BLaER1 (cell line): ENCODE results near the gene ST8SIA6.
"Not testable (repeated sequence)": the region's sequence is repeated elsewhere in the genome, so short reads cannot be mapped to it uniquely, and the experiment has no call there.

Experiments used
- H3K27ac ChIP-seq: shearing (Covaris generic); formaldehyde crosslinking; 2 replicates; pipeline ENCODE4 v1.8.1; 2022
- H3K27me3 ChIP-seq: shearing (Covaris generic); formaldehyde crosslinking; 2 replicates; pipeline ENCODE4 v1.8.1; 2022
- H3K36me3 ChIP-seq: shearing (Covaris generic); formaldehyde crosslinking; 2 replicates; pipeline ENCODE4 v1.8.1; 2022
- H3K4me1 ChIP-seq: shearing (Covaris generic); formaldehyde crosslinking; 2 replicates; pipeline ENCODE4 v1.8.1; 2022
- H3K4me2 ChIP-seq: shearing (Covaris generic); formaldehyde crosslinking; 2 replicates; pipeline ENCODE4 v1.8.1; 2022
- H3K4me3 ChIP-seq: shearing (Covaris generic); formaldehyde crosslinking; 2 replicates; pipeline ENCODE4 v1.8.1; 2022
- H3K9ac ChIP-seq: shearing (Covaris generic); formaldehyde crosslinking; 2 replicates; pipeline ENCODE4 v1.8.1; 2022
- H3K9me3 ChIP-seq: shearing (Covaris generic); formaldehyde crosslinking; 2 replicates; pipeline ENCODE4 v1.8.1; 2022
- H4K20me1 ChIP-seq: shearing (Covaris generic); formaldehyde crosslinking; 2 replicates; pipeline ENCODE4 v1.8.1; 2022
- Cebpa-rat ChIP-seq: shearing (Covaris generic); IDR thresholded peaks from 2 replicates; pipeline ENCODE4 v1.8.1; 2022

ST8SIA6 gene

DNA sequence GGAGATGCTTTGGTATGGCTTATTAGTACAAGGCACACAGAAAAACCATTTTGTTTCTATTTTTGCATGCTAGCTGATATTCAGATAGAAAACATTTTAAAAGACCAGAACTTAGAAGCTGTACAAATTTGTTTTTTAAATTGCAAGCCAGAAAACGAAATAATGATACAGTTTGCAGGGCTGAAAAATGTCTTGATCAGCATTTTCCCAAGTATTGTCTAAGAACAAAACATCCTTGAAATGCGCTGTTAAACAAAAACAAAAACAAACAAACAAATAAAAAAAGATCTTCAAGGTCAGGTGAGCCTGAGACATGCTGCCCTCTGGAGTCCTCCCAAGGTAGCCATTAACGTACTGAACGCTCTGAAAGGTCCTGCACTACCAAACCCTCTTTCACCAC, 128.0 kb downstream of the ST8SIA6 start:
- no peak for TF ChIP-seq Cebpa-rat
- Histone ChIP-seq H3K36me3 (no peaks in the 10 kb centered on the region), H3K27ac (no peak overlapping the region), H3K4me3 (no peak overlapping the region), H4K20me1 (no peaks in the 10 kb centered on the region), H3K27me3 (no peaks in the 10 kb centered on the region), H3K9ac (no peak overlapping the region), H3K4me1 (peaks cover 6% of the 10 kb centered on the region; the same call in 1 of the 2 replicates), H3K4me2 (no peak overlapping the region), H3K9me3 (no peaks in the 10 kb centered on the region)

DNA sequence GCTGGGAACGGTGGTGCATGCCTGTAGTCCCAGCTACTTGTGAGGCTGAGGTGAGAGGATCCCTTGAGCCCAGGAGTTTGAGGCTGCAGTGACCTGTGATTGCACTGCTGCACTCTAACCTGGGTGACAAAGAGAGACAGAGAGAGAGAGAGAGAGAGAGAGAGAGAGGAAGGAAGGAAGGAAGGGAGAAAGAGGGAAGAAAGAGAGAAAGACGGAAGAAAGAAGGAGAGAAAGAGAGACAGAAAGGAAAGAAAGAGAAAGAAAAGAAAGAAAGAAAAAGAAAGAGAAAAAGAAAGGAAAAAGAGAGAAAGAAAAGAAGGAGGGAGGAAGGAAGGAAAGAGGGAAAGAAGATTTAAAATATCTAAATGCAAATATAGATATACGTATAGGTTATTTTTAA, 132.4 kb downstream of the ST8SIA6 start:
- not testable (repeated sequence) for H3K4me3 ChIP-seq, H3K9ac ChIP-seq, H4K20me1 ChIP-seq, H3K9me3 ChIP-seq, H3K36me3 ChIP-seq, H3K27ac ChIP-seq, H3K4me1 ChIP-seq, H3K27me3 ChIP-seq, H3K4me2 ChIP-seq

DNA sequence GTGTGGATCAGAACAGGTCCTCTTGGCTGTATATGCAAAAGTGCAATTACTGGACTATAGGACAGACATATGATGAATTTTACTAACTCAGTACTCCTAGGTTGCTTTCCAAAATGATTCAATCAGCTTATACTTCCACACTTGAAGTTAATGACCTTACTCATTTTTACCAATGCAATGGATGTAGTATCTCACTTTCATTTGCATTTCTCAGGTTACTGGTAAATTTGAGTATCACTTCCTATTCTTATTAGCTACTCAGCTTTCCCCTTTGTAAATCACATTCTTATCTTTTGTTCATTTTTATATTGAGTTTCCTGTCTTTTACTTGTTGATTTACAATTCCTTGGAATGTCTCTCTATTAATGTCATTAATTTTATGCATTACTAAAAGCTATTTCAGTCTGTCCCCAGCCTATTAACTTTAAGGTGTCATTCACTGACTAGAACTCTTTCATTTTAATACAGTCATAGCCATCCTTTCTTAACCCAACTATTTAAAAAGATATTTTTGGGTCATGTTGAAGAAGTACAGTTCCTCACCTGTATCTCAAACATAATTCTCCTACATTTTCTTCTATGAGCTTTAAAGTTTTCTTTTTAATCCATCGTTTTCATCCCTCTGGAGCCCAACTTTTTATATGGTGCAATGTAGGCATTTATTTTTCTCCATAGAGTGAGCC, 137.8 kb downstream of the ST8SIA6 start:
- H3K27ac ChIP-seq, result no peak overlapping the region
- no peak overlapping the region for H3K4me3 ChIP-seq
- H3K4me2 ChIP-seq, result no peak overlapping the region
- no peaks in the 10 kb centered on the region for H3K4me1 ChIP-seq
- H3K36me3 ChIP-seq, result no peaks in the 10 kb centered on the region
- H4K20me1 ChIP-seq, result no peaks in the 10 kb centered on the region
- no peaks in the 10 kb centered on the region for H3K27me3 ChIP-seq
- no peak for TF ChIP-seq Cebpa-rat
- H3K9ac ChIP-seq, result no peak overlapping the region
- no peaks in the 10 kb centered on the region for H3K9me3 ChIP-seq

DNA sequence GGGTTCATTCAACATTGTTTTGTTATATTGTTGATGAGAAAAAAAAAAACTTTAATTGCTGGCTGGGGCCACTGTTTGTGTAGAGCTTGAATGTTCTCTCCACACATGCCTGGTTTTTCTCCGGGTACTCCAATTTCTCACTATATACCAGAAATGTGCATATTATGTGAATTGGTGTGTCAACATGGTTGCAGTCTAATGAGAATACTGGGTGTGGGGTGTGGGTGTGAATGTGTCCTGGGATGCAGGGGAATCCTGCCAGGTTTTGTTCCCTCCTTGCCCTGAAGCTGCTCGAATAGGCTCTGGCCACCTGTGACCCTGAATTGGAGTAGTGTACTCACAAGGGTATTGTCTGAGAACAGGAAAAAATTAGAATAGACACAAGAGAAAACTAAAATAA, 145.0 kb downstream of the ST8SIA6 start:
- Histone ChIP-seq H3K9me3 (peaks cover 8% of the 10 kb centered on the region; the same call in 1 of the 2 replicates), H3K4me2 (no peak overlapping the region), H3K4me1 (no peaks in the 10 kb centered on the region), H4K20me1 (no peaks in the 10 kb centered on the region), H3K9ac (no peak overlapping the region), H3K27ac (no peak overlapping the region), H3K4me3 (no peak overlapping the region), H3K27me3 (no peaks in the 10 kb centered on the region), H3K36me3 (no peaks in the 10 kb centered on the region)
- TF ChIP-seq Cebpa-rat, result no peak

DNA sequence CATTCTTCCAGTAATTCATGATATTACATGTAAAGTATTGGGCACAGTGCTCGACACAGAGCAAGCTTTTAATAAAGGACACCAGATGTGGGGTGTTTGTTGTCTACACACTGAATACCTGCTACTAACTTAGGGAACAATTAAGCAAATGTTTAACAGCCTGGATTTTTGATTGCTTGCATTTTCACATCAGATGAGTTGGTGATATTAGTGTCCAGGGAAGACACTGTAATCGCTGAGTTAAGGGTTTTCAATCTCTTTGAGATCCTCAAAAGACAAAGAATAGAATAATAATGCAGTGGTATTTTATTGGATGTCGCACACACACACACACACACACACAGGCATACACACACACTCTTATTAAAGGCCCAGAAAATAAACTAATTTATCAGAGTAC, 147.3 kb downstream of the ST8SIA6 start:
- H3K4me2 ChIP-seq, result no peak overlapping the region
- no peak for TF ChIP-seq Cebpa-rat
- no peak overlapping the region for H3K4me3 ChIP-seq
- H3K4me1 ChIP-seq, result no peaks in the 10 kb centered on the region
- H3K9me3 ChIP-seq, result peaks cover 8% of the 10 kb centered on the region; the same call in 1 of the 2 replicates
- H3K27ac ChIP-seq, result no peak overlapping the region
- H3K9ac ChIP-seq, result no peak overlapping the region
- no peaks in the 10 kb centered on the region for H4K20me1 ChIP-seq
- H3K36me3 ChIP-seq, result no peaks in the 10 kb centered on the region
- no peaks in the 10 kb centered on the region for H3K27me3 ChIP-seq

DNA sequence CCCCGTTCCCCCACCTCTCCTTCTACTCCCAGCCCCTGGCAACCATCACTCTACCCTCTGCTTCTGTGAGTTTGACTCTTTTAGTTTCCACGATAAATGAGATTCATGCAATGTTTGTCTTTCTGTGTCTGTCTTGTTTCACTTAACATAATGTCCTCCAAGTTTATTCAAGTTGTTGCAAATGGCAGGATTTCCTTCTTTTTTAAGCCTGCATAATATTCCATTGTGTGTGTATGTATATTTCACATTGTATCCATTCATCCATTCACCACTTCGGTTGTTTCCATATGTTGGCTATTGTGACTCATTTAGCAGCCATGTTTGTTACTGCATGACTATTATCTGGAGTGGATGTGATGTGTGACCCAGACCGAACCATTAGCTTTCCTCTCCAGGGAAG, 162.0 kb downstream of the ST8SIA6 start:
- Histone ChIP-seq H3K4me3 (no peak overlapping the region), H3K4me2 (no peak overlapping the region), H4K20me1 (no peaks in the 10 kb centered on the region)

DNA sequence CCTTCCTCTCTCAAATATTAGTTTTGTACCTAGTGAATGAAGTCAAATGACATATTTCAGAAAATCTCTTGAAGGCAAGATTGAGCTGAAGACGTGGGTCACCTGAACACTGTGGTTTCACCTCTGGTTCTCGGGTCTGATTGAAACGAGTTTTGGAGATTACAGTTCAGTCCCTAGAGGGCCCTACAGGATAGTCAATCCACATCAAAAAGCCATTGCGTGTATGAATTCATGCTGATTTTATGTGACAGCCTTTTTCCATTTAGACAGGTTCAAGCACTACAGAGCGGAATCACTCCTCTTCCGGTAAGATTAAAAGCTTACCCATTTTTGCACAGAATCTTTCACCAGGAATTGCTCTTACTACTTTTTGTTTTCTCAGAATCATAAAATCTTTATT, 164.2 kb downstream of the ST8SIA6 start:
- H4K20me1 ChIP-seq, result no peaks in the 10 kb centered on the region
- no peak for TF ChIP-seq Cebpa-rat

More for the DNA sequence above, 162.0 kb downstream of the ST8SIA6 start:
- TF ChIP-seq Cebpa-rat, result no peak
- H3K4me1 ChIP-seq, result no peaks in the 10 kb centered on the region
- H3K9ac ChIP-seq, result no peak overlapping the region
- no peaks in the 10 kb centered on the region for H3K27me3 ChIP-seq
- no peak overlapping the region for H3K27ac ChIP-seq
- no peaks in the 10 kb centered on the region for H3K9me3 ChIP-seq
- H3K36me3 ChIP-seq, result no peaks in the 10 kb centered on the region

DNA sequence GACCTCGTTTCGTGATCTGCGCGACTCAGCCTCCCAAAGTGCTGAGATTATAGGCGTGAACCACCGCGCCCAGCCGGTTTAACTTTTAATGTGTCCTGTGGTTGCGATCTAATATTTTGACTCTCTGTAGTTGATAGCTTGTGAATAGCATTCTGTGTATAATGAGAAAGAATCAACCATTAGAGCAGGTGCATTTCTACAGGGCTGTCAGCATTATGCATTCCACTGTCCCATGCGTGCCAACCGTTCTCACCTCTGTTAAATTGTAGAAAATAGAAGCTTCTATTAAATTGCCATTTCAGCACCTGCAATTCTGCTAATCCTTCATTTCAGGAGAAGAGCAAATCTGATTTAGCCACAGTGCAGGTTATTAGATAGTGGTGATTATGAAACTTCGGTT, 164.6 kb downstream of the ST8SIA6 start:
- Histone ChIP-seq H3K9ac (no peak overlapping the region), H4K20me1 (no peaks in the 10 kb centered on the region), H3K4me2 (no peak overlapping the region), H3K27me3 (no peaks in the 10 kb centered on the region), H3K9me3 (peaks cover 7% of the 10 kb centered on the region; the same call in 1 of the 2 replicates), H3K36me3 (no peaks in the 10 kb centered on the region), H3K4me3 (no peak overlapping the region), H3K27ac (no peak overlapping the region), H3K4me1 (no peaks in the 10 kb centered on the region)
- no peak for TF ChIP-seq Cebpa-rat

More for the DNA sequence above, 164.2 kb downstream of the ST8SIA6 start:
- no peaks in the 10 kb centered on the region for H3K4me1 ChIP-seq
- H3K9me3 ChIP-seq, result peaks cover 3% of the 10 kb centered on the region; the same call in 1 of the 2 replicates
- no peak overlapping the region for H3K9ac ChIP-seq
- no peaks in the 10 kb centered on the region for H3K36me3 ChIP-seq
- H3K27ac ChIP-seq, result no peak overlapping the region
- no peak overlapping the region for H3K4me3 ChIP-seq
- H3K27me3 ChIP-seq, result no peaks in the 10 kb centered on the region
- H3K4me2 ChIP-seq, result no peak overlapping the region

DNA sequence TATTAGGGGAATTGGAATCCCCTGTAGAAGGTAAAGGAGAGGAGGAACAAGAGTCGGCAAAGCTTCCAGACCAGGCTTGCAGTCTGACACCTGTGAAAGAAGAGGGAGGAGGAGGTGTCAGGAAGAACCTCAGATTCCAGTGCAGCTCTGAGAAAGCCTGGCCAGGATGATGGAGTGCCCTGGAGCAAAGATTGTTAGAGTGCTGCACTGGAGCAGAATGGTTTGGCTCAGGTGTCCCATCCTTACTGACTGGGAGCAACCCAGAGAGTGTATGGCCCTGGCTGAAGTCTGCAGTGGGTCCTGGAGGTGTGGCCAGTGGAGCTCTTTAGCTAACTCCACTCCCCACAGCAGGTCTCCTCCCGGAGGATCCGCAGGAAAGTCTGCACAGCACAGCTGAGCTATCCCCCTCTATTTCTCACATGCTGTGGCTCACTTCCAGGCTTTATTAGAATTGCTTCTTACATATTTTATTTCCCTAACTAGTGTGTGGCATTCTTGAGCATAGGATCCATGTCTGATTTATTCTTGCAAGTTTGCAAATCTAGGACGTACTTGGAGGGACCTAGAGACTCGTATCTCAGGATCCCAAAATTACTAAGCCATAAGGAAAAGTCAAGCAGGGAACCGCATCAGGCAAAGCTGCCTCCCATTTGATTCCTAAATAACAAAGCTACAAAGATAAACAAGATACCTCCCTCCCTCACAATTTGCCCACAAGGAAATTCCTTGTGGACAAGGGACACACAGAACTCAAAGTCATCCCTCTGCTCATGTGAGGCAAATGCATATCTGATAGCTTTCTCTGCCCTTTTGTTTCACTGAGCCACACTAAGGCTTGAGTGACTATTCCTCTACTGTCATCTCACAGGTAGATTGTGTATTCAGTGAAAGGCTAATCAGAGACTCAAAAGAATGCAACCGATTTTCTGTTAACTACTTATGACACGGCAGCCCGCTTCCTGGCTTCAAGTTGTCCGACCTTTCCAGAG, 167.5 kb downstream of the ST8SIA6 start:
- no peak overlapping the region for H3K27ac ChIP-seq
- H3K4me2 ChIP-seq, result no peak overlapping the region
- H3K4me1 ChIP-seq, result no peaks in the 10 kb centered on the region
- H3K27me3 ChIP-seq, result no peaks in the 10 kb centered on the region
- H3K4me3 ChIP-seq, result no peak overlapping the region
- H3K9me3 ChIP-seq, result peaks cover 32% of the 10 kb centered on the region
- TF ChIP-seq Cebpa-rat, result no peak
- H4K20me1 ChIP-seq, result no peaks in the 10 kb centered on the region
- no peak overlapping the region for H3K9ac ChIP-seq
- 0 out of 2 replicates have a peak, but pooled peaks cover 3% of the 10 kb centered on the region for H3K36me3 ChIP-seq

DNA sequence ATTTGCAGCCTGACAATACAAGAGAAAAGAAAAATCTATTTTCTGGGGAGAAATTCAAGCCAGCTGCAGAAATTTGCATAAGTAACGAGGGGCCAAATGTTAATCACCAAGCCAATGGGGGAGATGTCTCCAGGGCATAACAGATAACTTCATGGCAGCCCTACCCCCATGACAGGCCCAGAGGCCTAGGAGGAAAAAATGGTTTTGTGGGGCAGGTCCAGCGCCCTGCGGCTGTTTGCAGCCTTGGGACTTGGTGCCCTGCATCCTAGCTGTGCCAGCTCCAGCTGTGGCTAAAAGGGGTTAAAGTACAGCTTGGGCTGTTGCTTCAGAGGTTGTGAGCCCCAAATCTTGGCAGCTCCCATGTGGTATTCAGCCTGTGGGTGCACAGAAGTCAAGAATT, 172.1 kb downstream of the ST8SIA6 start:
- Histone ChIP-seq H3K4me2 (no peak overlapping the region), H3K36me3 (0 out of 2 replicates have a peak, but pooled peaks cover 3% of the 10 kb centered on the region), H3K27ac (no peak overlapping the region), H3K4me3 (no peak overlapping the region), H3K9me3 (peaks cover 57% of the 10 kb centered on the region), H3K27me3 (no peaks in the 10 kb centered on the region), H3K4me1 (no peaks in the 10 kb centered on the region), H4K20me1 (no peaks in the 10 kb centered on the region), H3K9ac (no peak overlapping the region)
- no peak for TF ChIP-seq Cebpa-rat
